Spleen (tissue), 11 donors: ENCODE data around the gene DTX4. TPM values are rescaled to one million over a fixed set of nuclear protein-coding genes. Genes with fewer than 3 reads are reported as not detected.
A peak's percentile ranks its signal among the peaks of the same experiment; 100 is the strongest.

ENCODE experiments used
- DNase-seq: peaks from one replicate; pipeline ENCODE4 v3.0.0-alpha.2; 2020
- H3K27ac ChIP-seq, 8 donors: fragments of 200-600 bp; sonication (generic) in 7 of 8; 1 replicate in 4 of 8; 2 replicates in 4 of 8; pipeline versions ENCODE4 v1.5.0 to v1.8.0; 2016 to 2021; ENCODE audit warnings: inconsistent platforms in 4 of 8, mild to moderate bottlenecking in 4 of 8, moderate library complexity in 1 of 8
- H3K27me3 ChIP-seq, 7 donors: fragments of 200-600 bp; sonication (generic) in 6 of 7; replicated peaks in 1 of 7; 1 replicate in 4 of 7; 2 replicates in 3 of 7; pipeline versions ENCODE4 v1.5.0 to v1.8.0; 2016 to 2021; ENCODE audit warnings: inconsistent platforms in 3 of 7, mild to moderate bottlenecking in 1 of 7
- H3K36me3 ChIP-seq, 6 donors: fragments of 200-600 bp; sonication (generic) in 5 of 6; 1 replicate in 4 of 6; 2 replicates in 2 of 6; pipeline versions ENCODE4 v1.5.0 to v1.8.0; 2016 to 2021; ENCODE audit warnings: inconsistent platforms in 2 of 6
- H3K4me1 ChIP-seq, 6 donors: fragments of 200-600 bp; sonication (generic) in 5 of 6; 1 replicate in 3 of 6; 2 replicates in 3 of 6; pipeline versions ENCODE4 v1.5.0 to v1.8.0; 2016 to 2021; ENCODE audit warnings: inconsistent platforms in 3 of 6
- H3K4me3 ChIP-seq, 8 donors: fragments of 200-600 bp; sonication (generic) in 7 of 8; 1 replicate in 4 of 8; 2 replicates in 4 of 8; pipeline versions ENCODE4 v1.5.0 to v1.8.0; 2016 to 2021; ENCODE audit warnings: inconsistent platforms in 4 of 8, mild to moderate bottlenecking in 4 of 8, moderate library complexity in 2 of 8
- H3K9me3 ChIP-seq, 8 donors: fragments of 200-600 bp; sonication (generic) in 7 of 8; 1 replicate in 4 of 8; 2 replicates in 4 of 8; pipeline versions ENCODE4 v1.5.0 to v1.8.0; 2016 to 2021; ENCODE audit warnings: inconsistent platforms in 4 of 8
- CTCF ChIP-seq, 11 experiments: fragments of 200-600 bp in 7 of 11; fragments of 450-650 bp in 4 of 11; sonication (generic) in 4 of 11; IDR thresholded peaks in 8 of 11; conservative IDR thresholded peaks in 3 of 11; 1 replicate in 7 of 11; 2 replicates in 4 of 11; pipeline versions ENCODE4 v1.4.0 to v1.8.0; 2016 to 2021; ENCODE audit warnings: antibody characterized with exemption in 11 of 11, inconsistent platforms in 4 of 11, mild to moderate bottlenecking in 1 of 11
- POLR2A ChIP-seq, 3 donors: fragments of 450-650 bp; IDR thresholded peaks; one replicate each; pipeline ENCODE4 v1.5.1; 2017; ENCODE audit warnings: antibody characterized with exemption in 3 of 3, mild to moderate bottlenecking in 1 of 3
- POLR2AphosphoS5 ChIP-seq, 3 donors: sonication (generic); formaldehyde crosslinking; IDR thresholded peaks; one replicate each; pipeline ENCODE4 v1.5.1; 2017; ENCODE audit warnings: antibody characterized with exemption in 3 of 3
- WGBS, 5 donors: extraction: QIAGEN DNeasy Blood & Tissue Kit in 3 of 5; methylation state at CpG; one replicate each; pipeline versions ENCODE4 v1.1.5 to v1.1.7; 2013 to 2018; 5-methylcytosine and 5-hydroxymethylcytosine counted together
- intact Hi-C: fragments of 100-400 bp; cut with DNase I; formaldehyde crosslinking; loops from one replicate; pipeline ENCODE4 v1.15.0; 2023; ENCODE audit warnings: low total_unique reads
- polyA plus RNA-seq, 3 donors: library from polyadenylated mRNA; stranded (reverse); fragments of 200-250 nt; gene quantifications; one replicate each; pipeline ENCODE4 v1.2.1, GENCODE V29; 2013
- total RNA-seq, 7 donors: library from RNA; depleted of rRNA in 3 of 7; stranded (reverse); fragments of >200 nt in 3 of 7; fragmentation: NEBNext Ultra II Directional in 4 of 7; extraction: Animal tissue kit (Norgen Biotek cat#: 25700) in 4 of 7; gene quantifications; one replicate each; pipeline versions ENCODE4 v1.1.0 to v1.2.1, GENCODE V29; 2016 to 2021
- donor health status: healthy with polysubstance abuse.
- donor health status: DM: no; HTN: no; CAD: no; lungs with moderate emphysema.
- donor health status: DM: no; HTN: no; CAD: no.
- donor health status: Bipolar disorder and iron deficiency.
- donor health status: healthy.
- donor health status: DM: no; HTN: no; CAD: no.
- donor health status: DM: yes; HTN: yes; CAD: no.

Gene DTX4
- total and polyA plus RNA-seq, 10 donors = 3.9 to 19.1 (median 9.6) TPM

- WGBS, 5 donors = 33 to 48% (median 43%) methylated on average over 2 of the region's 2 CpGs
- peak in 1 of 3 donors; percentile 71 for TF ChIP-seq POLR2AphosphoS5 (IDR thresholded peaks at IDR 0.05)
- TF ChIP-seq CTCF (IDR thresholded peaks at IDR 0.05 in 8 of 11, conservative IDR thresholded peaks at IDR 0.05 in 3 of 11) = no peak
- Histone ChIP-seq H3K4me1 (peaks cover 22 to 91% (median 56%) of the 10 kb centered on the region in 6 donors), H3K27ac (peak overlapping the region; percentile 49 to 90 (median 84)), H3K9me3 (no peaks in the 10 kb centered on the region), H3K4me3 (peak overlapping the region in 1 of 8 donors; percentile 42), H3K36me3 (no peaks in the 10 kb centered on the region), H3K27me3 (no peaks in the 10 kb centered on the region)
- no peak for DNase-seq
- intact Hi-C loops = no loop called here
Measured at GRCh38 chr11:59222464-59223060, 50.6 kb downstream of the DTX4 start.

DNA sequence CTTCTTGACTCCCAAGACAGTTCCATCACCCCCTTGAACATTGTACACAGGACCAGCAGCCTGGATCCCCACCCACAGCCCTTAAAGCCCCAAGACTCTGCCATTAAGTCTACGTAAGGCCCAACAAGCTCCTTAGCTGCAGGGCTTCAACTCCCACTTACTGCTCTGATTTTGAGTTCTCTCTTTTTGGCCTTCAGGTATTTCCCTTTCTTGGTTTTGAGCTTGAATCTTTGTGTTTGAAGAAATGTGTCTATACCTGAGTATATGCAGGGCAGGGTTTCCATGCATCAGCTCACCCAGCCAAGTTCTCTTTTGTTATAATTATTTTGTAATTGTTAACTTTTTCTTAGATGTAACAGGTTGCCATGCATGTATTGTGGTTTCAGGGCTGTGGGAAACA is 51.2 kb downstream of the DTX4 start:
- intact Hi-C loops = no loop called here
- Histone ChIP-seq H3K4me3 (peak overlapping the region in 1 of 8 donors; percentile 42), H3K27me3 (no peaks in the 10 kb centered on the region), H3K27ac (peak overlapping the region; percentile 49 to 90 (median 84)), H3K9me3 (no peaks in the 10 kb centered on the region), H3K36me3 (no peaks in the 10 kb centered on the region), H3K4me1 (peaks cover 22 to 85% (median 55%) of the 10 kb centered on the region in 6 donors)
- 54 to 88% (median 68%) methylated on average over 1 of the region's 1 CpG for WGBS, 5 donors
- DNase-seq = no peak
- no peak for TF ChIP-seq POLR2A (IDR thresholded peaks at IDR 0.05)
- TF ChIP-seq CTCF (IDR thresholded peaks at IDR 0.05 in 8 of 11, conservative IDR thresholded peaks at IDR 0.05 in 3 of 11) = no peak
- no peak for TF ChIP-seq POLR2AphosphoS5 (IDR thresholded peaks at IDR 0.05)

DNA sequence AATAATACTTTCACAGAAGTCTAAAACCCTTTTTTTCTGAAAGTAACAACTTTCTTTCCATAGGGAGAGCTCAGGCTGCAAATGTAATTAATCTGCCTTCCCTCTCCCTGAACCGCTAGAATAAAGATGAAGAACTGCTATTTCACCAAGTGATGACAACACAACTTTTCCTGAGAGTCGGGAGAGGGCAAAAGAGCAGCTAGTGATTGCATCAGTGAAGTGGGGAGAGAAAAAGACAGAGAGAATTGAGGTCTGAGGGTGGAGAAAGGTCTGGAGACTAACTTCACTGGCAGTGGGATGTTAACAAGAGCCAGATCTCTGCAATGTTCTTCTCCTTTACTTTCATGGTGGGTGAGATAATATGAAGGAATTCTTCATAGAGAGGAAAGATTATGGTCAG is 51.7 kb downstream of the DTX4 start:
- no peak for TF ChIP-seq CTCF (IDR thresholded peaks at IDR 0.05 in 8 of 11, conservative IDR thresholded peaks at IDR 0.05 in 3 of 11)
- H3K9me3 ChIP-seq = no peaks in the 10 kb centered on the region
- intact Hi-C loops = no loop called here
- no peak for DNase-seq
- H3K27me3 ChIP-seq = no peaks in the 10 kb centered on the region
- no peaks in the 10 kb centered on the region for H3K36me3 ChIP-seq
- 24 to 68% (median 40%) methylated on average over 2 of the region's 2 CpGs for WGBS, 5 donors
- H3K4me1 ChIP-seq = peaks cover 22 to 80% (median 53%) of the 10 kb centered on the region in 6 donors
- peak overlapping the region in 1 of 8 donors; percentile 42 for H3K4me3 ChIP-seq
- peak overlapping the region; percentile 49 to 90 (median 84) for H3K27ac ChIP-seq

DNA sequence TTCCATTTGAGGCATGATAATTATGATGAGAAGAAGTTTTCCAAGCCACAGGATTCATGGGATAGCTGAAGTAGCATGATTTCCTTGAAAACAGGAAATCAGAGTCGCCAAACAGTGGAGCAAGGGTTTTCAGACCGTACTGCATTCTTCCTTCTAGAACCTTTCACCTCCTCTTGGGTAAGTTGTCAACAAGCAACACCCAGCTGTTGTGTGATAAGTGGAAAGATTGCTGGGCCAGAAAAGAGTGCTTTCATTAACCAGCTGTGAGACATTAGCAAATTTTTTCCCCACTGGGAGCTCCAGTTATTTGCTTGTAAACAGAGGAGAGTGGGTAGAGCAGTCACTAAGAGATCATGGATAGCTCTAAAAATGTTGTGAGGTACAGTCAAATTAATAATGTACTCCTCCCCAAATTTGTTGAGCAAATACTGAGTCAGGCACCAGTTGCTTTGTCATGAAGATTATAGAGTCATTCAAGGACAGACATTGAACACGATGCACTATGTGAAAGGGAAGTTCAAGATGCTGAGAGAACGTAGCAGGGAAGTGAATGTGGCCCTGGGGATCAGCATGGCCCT is 52.5 kb downstream of the DTX4 start:
- no peak for TF ChIP-seq POLR2A (IDR thresholded peaks at IDR 0.05)
- no peak for TF ChIP-seq CTCF (IDR thresholded peaks at IDR 0.05 in 8 of 11, conservative IDR thresholded peaks at IDR 0.05 in 3 of 11)
- peak in 1 of 3 donors; percentile 67 for TF ChIP-seq POLR2AphosphoS5 (IDR thresholded peaks at IDR 0.05)
- Histone ChIP-seq H3K27me3 (no peaks in the 10 kb centered on the region), H3K36me3 (no peaks in the 10 kb centered on the region), H3K9me3 (no peaks in the 10 kb centered on the region), H3K4me3 (peak overlapping the region in 1 of 8 donors; percentile 42), H3K27ac (peak overlapping the region in 7 of 8 donors; percentile 65 to 90 (median 85)), H3K4me1 (peaks cover 22 to 72% (median 52%) of the 10 kb centered on the region in 6 donors)
- intact Hi-C loops = no loop called here
- DNase-seq = no peak
- WGBS, 5 donors = 9 to 16% (median 11%) methylated on average over 4 of the region's 4 CpGs
